K562 treated with DMSO at 1 percent for 4 hours (cell line): ENCODE measurements around the gene RGS8. TPM values are rescaled to one million over a fixed set of nuclear protein-coding genes. Genes with fewer than 3 reads are reported as not detected.

Experiments
- total RNA-seq: library from RNA; unstranded; fragments of 300-600 nt; gene quantifications from 2 replicates; pipeline ENCODE4 v1.2.3, GENCODE V29; 2022; ENCODE audit not compliant: insufficient read depth

The RGS8 gene
- total RNA-seq = not detected in 2 replicates

GRCh38 chr1:182684116-182684828 is at the start of gene RGS8:
Gene RGS8 (minus strand): TSS chr1:182684587. CDS start chr1:182669649, 14,938 bp downstream.

Other genes starting within 250 kb of the RGS8 start
- not detected in 2 replicates for gene RGSL1, start 234.4 kb downstream of the RGS8 start, total RNA-seq
- gene RNASEL, start 95.3 kb downstream of the RGS8 start, total RNA-seq = 4.3 and 7.3 TPM in 2 replicates
- gene RGS16, start 80.2 kb downstream of the RGS8 start, total RNA-seq = 0.51 and 0.98 TPM in 2 replicates
- 29.3 and 34.2 TPM in 2 replicates for gene NPL, start 105.2 kb upstream of the RGS8 start, total RNA-seq
- gene DHX9, start 154.8 kb upstream of the RGS8 start, total RNA-seq = 106 and 118 TPM in 2 replicates